GM19468 (cell line): ENCODE measurements around the gene ANKRA2.
"Not testable (repeated sequence)": the region's sequence is repeated elsewhere in the genome, so short reads cannot be mapped to it uniquely, and the experiment has no call there.

Experiments
- ATAC-seq: cut with Tn5 transposase; IDR thresholded peaks from one replicate; pipeline ENCODE4 v1.9.1; 2021; ENCODE audit warnings: mild to moderate bottlenecking, moderate library complexity, moderate number of reproducible peaks; ENCODE audit not compliant: unreplicated experiment; ENCODE audit errors: extremely low read depth

Gene ANKRA2

GRCh38 chr5:73508521-73508920 is 56.9 kb downstream of the ANKRA2 start:
- ATAC-seq, result not testable (repeated sequence)

GRCh38 chr5:73507062-73507461 is 58.4 kb downstream of the ANKRA2 start:
- no peak for ATAC-seq

- ATAC-seq, result no peak
Observed at GRCh38 chr5:73506459-73506955, 58.9 kb downstream of the ANKRA2 start.
